SKM-1 (cell line): Measurements from ENCODE around the gene JMY.

ENCODE experiments used
- DNase-seq: peaks from one replicate; lab custom pipeline; 2025; ENCODE audit not compliant: unreplicated experiment; lab: John Stamatoyannopoulos, UW

The JMY gene

GRCh38 chr5:79285285-79285684 is 49.4 kb downstream of the JMY start:
- DNase-seq, result no peak

GRCh38 chr5:79285833-79286232 is 49.9 kb downstream of the JMY start:
- DNase-seq, result no peak

GRCh38 chr5:79287380-79287779 is 51.4 kb downstream of the JMY start:
- DNase-seq, result no peak

- no peak for DNase-seq
Measured at GRCh38 chr5:79287907-79288306, 52.0 kb downstream of the JMY start.

- DNase-seq, result no peak
Measured at GRCh38 chr5:79295029-79295428, 59.1 kb downstream of the JMY start.

- no peak for DNase-seq
Measured at GRCh38 chr5:79297661-79298060, 61.7 kb downstream of the JMY start.

GRCh38 chr5:79301046-79301712 is 65.2 kb downstream of the JMY start:
- no peak for DNase-seq

- no peak for DNase-seq
Measured at GRCh38 chr5:79302454-79302853, 66.5 kb downstream of the JMY start.

- DNase-seq, result no peak
Measured at GRCh38 chr5:79305706-79306105, 69.8 kb downstream of the JMY start.

- no peak for DNase-seq
Measured at GRCh38 chr5:79318935-79319614, 83.1 kb downstream of the JMY start.

- no peak for DNase-seq
Measured at GRCh38 chr5:79329453-79329852, 93.5 kb downstream of the JMY start.

GRCh38 chr5:79330071-79330470 is 94.1 kb downstream of the JMY start:
- no peak for DNase-seq

GRCh38 chr5:79333852-79334557 is 98.1 kb downstream of the JMY start:
- no peak for DNase-seq

- no peak for DNase-seq
Measured at GRCh38 chr5:79346420-79346824, 110.5 kb downstream of the JMY start.

- no peak for DNase-seq
Measured at GRCh38 chr5:79349047-79349446, 113.1 kb downstream of the JMY start.

GRCh38 chr5:79349881-79350280 is 114.0 kb downstream of the JMY start:
- no peak for DNase-seq

GRCh38 chr5:79357398-79357797 is 121.5 kb downstream of the JMY start:
- DNase-seq, result no peak
